ENCODE measurements around the gene ACO2.

DNA sequence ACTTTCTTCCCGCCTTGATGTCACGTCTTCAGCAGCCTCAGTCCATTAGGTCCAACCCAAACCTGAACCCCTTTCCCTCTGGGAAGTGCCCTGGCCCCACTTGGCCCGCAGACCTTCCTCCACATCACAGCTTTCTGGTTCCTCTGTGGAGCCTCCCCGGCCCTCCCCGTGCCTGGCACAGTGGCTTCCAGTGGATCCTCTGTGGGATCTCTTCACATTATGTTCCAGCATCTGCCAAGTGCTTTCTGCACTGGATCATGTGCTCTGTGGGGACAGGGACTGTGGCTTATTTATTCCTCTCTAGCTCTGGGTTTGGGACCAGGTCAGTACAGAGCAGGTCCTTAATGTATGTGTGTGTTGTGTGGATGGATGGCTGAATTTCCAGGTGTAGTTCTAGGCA, 44.5 kb downstream of the ACO2 start:
- TF ChIP-seq, protein P1, sequence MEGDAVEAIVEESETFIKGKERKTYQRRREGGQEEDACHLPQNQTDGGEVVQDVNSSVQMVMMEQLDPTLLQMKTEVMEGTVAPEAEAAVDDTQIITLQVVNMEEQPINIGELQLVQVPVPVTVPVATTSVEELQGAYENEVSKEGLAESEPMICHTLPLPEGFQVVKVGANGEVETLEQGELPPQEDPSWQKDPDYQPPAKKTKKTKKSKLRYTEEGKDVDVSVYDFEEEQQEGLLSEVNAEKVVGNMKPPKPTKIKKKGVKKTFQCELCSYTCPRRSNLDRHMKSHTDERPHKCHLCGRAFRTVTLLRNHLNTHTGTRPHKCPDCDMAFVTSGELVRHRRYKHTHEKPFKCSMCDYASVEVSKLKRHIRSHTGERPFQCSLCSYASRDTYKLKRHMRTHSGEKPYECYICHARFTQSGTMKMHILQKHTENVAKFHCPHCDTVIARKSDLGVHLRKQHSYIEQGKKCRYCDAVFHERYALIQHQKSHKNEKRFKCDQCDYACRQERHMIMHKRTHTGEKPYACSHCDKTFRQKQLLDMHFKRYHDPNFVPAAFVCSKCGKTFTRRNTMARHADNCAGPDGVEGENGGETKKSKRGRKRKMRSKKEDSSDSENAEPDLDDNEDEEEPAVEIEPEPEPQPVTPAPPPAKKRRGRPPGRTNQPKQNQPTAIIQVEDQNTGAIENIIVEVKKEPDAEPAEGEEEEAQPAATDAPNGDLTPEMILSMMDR (conservative IDR thresholded peaks at IDR 0.05; ENCODE audit: low read length): no peak
- TF ChIP-seq EZH2phosphoT487 (IDR thresholded peaks at IDR 0.05; ENCODE audit: borderline replicate concordance): no peak
